HG03342 (cell line): ENCODE measurements around the gene GGTLC2.
"Not testable (repeated sequence)": the region's sequence is repeated elsewhere in the genome, so short reads cannot be mapped to it uniquely, and the experiment has no call there.

Source experiments
- ATAC-seq: cut with Tn5 transposase; IDR thresholded peaks from one replicate; pipeline ENCODE4 v1.9.1; 2021; ENCODE audit warnings: mild to moderate bottlenecking, moderate library complexity; ENCODE audit not compliant: unreplicated experiment

GGTLC2 gene

DNA sequence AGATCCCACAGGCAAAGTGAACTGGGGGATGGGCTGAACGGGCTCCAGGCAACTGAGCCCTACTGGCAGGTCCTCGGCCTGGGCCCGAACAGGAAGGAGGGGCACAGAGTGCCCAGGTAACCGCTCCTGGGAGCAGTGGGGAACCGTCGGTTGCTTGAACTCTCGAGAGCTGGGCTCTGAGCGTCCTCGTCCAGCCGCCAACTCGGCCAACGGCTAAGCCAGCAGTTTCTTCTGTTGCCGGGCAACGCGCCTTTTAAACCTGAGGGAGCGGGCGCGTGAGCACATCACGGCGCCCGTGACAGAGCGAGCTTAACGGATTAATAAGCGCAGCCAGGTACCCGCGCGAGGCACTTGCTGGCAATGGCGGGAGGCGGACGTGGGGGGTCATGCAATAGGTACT is at the start of gene GGTLC2:
GGTLC2 (plus strand) TSS at position 301 of the 400 bp plus-strand sequence. CDS start 1,732 bp downstream, outside the sequence.
- ATAC-seq, result not testable (repeated sequence)

- no peak for ATAC-seq
Observed at GRCh38 chr22:22595001-22595835, 49.2 kb upstream of the GGTLC2 start.

- no peak for ATAC-seq
Observed at GRCh38 chr22:22598144-22598543, 46.3 kb upstream of the GGTLC2 start.

DNA sequence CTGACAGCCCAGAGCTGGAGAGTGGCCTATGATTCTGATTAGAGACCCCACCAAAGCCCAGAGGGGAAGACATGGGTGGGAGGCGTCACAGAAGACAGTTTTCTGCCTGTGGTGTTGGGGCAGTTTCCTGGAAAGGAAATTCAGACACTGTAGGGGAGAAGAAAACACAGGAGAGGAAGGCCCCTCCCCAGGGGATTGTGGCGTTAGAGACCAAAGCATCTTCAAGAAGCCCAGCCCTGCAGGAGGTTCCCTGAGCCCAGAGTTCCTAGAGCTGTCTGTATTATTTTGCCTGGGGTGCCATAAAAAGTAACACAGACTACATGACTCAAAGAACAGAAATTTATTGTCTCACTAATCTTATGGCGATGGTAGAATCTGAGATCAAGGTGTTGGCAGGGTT is 45.2 kb upstream of the GGTLC2 start:
- ATAC-seq, result no peak

DNA sequence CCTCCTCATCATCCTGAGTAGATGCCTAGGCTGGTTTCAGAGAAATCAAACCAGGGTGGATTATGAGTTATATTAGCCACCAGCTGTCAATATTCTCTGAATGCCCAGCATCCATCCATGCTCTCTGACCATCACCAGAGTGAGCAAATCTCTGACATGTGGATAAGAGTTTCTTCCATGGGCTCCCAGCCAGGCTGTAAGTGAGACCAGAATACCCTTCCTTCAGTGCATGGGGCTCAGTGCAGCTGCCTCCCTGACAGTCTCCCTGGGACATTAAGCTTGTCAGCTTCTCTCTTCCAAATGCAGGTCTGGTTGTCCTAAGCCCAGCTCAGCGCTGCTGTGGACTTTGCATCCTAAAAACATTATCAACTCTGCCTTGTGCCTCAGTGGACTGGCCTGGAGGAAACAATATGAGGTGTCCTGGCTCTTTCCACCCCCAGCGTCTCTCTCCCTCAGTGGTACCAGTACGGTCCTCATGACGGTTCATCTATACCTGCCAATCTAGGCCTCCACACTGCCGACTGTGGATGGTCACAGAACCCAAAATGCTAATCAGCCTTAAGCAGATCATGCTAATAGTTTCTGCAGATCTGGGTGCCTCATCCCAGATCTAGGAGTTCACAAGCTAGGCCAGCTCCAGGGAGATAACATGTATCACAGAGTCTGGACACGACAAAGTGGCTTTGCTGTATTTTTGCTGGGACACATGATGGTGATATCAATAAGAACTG is 43.7 kb upstream of the GGTLC2 start:
- ATAC-seq, result no peak

DNA sequence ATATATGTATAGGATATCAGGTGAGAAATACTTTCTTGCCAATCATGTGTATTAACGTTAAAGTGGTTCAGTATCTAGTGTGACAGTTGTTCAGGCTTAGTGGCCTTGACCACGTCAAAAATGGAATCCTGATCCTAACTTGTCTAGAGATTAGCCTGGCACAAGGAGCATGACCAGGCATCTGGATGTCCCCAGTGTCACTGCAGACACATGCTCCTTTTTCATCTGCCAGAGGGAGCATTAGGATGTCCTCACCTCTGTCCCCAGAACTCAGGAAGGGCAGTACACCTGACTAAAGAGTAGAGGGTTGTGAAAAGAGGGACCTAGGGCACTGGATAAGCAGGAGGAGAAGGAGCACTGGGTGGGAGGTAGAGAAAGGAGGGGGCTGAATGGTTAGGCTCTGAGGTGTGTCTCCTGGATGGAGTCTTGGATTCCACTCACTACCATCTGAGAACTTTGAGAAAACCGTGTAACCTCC is 40.9 kb upstream of the GGTLC2 start:
- ATAC-seq, result no peak

DNA sequence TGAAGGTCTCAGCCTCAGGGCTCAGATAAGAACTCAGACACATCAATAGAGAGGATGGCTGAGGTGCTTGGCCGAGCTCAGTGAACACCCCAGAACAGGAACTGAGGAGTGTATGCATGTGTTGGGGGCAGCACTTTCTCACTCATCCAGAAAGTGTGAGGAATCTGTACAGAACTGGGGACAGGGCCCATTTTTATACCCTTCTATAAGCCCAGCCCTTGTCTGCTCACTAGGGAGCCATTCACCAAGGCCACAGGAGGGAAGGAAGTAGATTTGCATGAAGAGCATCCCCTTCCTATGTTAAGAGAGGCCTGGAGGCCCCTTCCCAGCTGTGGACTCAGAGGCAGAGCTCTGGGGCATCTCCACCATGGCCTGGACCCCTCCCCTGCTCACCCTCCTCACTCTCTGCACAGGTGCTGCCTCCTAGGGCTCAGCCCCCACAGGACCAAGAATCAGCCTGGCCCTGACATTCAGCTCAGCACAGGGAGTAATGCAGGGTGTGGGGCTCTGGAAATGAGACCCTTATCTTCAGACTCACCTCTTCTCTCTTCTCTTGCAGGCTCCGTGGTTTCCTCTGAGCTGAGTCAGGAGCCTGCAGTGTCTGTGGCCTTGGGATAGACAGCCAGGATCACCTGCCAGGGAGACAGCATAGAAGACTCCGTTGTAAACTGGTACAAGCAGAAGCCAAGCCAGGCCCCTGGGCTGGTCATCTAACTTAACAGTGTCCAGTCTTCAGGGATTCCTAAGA is 39.9 kb upstream of the GGTLC2 start:
- ATAC-seq, result no peak

- ATAC-seq, result no peak
Observed at GRCh38 chr22:22605074-22605404, 39.4 kb upstream of the GGTLC2 start.

- not testable (repeated sequence) for ATAC-seq
Observed at GRCh38 chr22:22608022-22608421, 36.4 kb upstream of the GGTLC2 start.

DNA sequence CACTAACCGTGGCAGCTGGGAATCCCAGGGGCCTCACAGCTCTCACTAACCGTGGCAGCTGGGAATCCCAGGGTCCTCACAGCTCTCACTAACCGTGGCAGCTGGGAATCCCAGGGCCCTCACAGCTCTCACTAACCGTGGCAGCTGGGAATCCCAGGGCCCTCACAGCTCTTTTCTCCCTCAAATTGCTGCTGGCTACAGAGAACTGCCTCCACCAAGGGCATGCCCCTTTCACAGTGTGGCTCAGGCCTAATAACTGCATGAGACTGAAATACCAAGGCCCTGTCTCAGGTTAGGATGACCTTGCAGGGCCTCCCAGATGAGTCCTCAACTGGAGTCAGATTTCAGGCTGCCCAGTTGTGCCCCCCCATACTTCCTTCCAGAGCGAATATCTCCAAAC is 35.1 kb upstream of the GGTLC2 start:
- no peak for ATAC-seq

DNA sequence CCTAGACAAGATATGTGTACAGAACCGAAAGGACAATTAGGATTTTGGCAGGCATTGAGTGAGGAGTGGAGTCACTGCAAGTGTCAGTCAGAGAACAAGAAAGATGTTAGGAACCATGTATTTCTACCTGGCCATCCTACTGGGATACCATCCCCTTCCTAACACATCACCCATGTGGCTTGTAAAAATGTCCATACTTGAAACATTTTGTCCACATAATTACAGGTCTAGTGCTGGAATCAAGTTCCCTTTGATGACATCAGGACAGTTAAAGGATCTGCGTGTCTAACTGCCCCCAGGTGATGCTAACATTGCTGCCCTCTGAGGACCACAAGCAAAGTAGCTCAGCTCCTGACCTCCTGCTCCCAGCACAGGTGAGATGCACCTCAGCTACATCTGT is 31.9 kb upstream of the GGTLC2 start:
- ATAC-seq, result no peak

DNA sequence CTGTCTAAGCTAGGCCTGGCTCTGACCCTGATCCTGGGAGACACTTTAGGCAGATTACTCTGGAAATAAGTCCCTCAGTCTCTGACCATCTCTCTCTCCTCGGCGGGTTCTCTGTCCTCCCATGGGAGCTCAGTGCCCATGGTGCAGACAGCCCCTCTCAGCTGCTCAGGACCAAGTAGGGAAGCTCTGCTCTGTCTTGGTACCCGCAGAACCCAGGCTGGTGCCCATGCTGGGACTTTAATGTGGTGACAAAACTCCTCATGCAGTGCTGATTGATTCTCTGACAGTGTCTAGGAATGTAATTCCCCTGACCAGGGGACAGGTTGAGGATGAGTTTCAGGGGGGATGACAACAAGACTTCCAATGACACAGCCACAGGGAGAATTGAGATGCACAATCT is 30.3 kb upstream of the GGTLC2 start:
- no peak for ATAC-seq

GRCh38 chr22:22616636-22617035 is 27.8 kb upstream of the GGTLC2 start:
- ATAC-seq, result no peak

GRCh38 chr22:22618448-22618847 is 26.0 kb upstream of the GGTLC2 start:
- ATAC-seq, result no peak

DNA sequence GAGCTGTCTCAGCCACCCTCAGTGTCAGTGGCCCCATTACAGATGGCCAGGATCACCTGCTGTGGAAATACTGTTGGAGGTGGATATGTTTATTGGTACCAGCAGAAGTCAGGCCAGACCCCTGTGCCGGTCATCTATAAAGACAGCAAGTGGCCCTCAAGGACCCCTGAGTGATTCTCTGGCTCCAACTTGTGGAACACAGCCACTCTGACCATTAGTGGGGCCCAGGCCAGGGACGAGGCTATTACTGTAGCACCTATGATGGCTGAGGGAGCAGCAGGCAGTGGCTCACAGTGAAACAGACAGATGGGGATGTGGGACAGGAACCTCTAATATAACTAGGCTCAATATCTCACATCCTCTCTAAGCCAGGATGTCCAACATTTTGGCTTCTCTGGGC is 25.5 kb upstream of the GGTLC2 start:
- ATAC-seq, result no peak

GRCh38 chr22:22619765-22620414 is 24.5 kb upstream of the GGTLC2 start:
- ATAC-seq, result no peak

DNA sequence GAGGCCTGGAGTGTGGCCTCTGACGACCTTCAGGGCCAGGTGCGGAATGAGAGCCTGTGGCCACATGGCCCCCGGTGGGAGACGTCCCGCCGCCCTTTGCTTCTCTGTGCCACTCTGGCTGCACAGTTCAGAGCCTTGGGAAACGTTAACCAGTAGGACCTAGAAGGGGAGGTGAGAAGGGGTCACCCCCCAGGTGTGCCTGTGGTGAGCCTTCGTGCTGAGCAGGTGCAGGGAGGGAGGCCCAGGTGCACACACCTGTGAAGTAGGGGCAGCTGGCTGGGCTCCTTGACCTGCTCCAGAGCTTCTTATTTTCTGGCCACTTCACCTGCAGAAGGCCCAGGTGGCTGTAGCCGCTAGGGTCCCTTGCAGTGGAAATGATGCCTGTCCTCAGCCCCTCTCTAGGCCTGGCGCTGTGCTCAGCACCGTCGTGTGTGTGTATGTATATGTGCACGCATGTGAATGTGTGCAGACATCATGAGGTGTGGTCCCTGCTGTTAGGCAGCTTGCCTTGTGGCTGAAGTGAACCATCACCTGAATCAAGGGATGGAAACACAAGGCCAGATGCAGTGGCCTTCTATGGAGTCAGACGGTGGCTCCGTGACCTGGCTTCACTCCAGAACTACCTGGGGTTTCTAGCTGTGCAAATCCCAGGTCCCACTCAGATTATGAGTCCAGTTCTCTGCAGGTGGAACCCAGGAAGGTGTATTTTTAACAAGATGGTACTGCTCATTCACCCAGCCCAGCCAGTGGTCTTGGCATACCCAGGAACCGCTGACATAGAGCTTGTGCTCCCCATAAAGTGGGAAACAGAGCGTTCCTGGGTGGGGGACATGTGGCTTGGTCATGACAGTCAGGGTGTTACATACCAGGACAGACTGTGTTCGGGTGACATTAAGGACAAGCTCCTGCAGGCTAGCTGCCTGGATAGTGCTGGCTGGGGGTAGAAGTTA is 15.6 kb upstream of the GGTLC2 start:
- ATAC-seq, result not testable (repeated sequence)

- ATAC-seq, result not testable (repeated sequence)
Observed at GRCh38 chr22:22631223-22631652, 13.2 kb upstream of the GGTLC2 start.

GRCh38 chr22:22632226-22632625 is 12.2 kb upstream of the GGTLC2 start:
- not testable (repeated sequence) for ATAC-seq

- ATAC-seq, result not testable (repeated sequence)
Observed at GRCh38 chr22:22633533-22633932, 10.9 kb upstream of the GGTLC2 start.
